ENCODE data around the gene RCAN2. TPM values are rescaled to one million over a fixed set of nuclear protein-coding genes. Genes with fewer than 3 reads are reported as not detected.

RCAN2 gene
- total and polyA plus RNA-seq, 9 of the 15 experiments (the other 6 are each of a cell fraction or from before 2014, with no cell fraction given) = 0.04 TPM; not detected in 8

- BruUV-seq (replicated peaks) = no TSS peak
- Histone ChIP-seq H3K27ac (ENCODE audit: extremely low read depth, low read depth, low read length) (no peak overlapping the region), H3K4me1 (replicated peaks in 1 of 2; ENCODE audit: control insufficient read depth in 2 of 2, insufficient read depth in 2 of 2, low read length in 2 of 2) (peaks cover 0 to 3% of the 10 kb centered on the region in 2 experiments; a peak in 1 of 5 replicates), H3K79me2 (ENCODE audit: control insufficient read depth, insufficient read depth, low read length) (no peaks in the 10 kb centered on the region), H2AFZ (ENCODE audit: low read depth, low read length) (no peak overlapping the region), H3K4me3 (no peak overlapping the region), H3K9me1 (ENCODE audit: control insufficient read depth, insufficient read depth, low read length) (no peaks in the 10 kb centered on the region), H3K36me3 (ENCODE audit: control insufficient read depth, insufficient read depth, low read length) (no peaks in the 10 kb centered on the region), H3K4me2 (ENCODE audit: insufficient read depth, low read length) (no peak overlapping the region), H3K9ac (ENCODE audit: insufficient read depth in 1 of 2, low read depth in 2 of 2, low read length in 2 of 2) (no peak overlapping the region), H3K27me3 (ENCODE audit: control insufficient read depth in 2 of 2, insufficient read depth in 2 of 2, low read length in 2 of 2) (no peaks in the 10 kb centered on the region), H3K9me3 (replicated peaks; ENCODE audit: control insufficient read depth, insufficient read depth, low read depth, low read length) (no peaks in the 10 kb centered on the region), H4K20me1 (replicated peaks; ENCODE audit: control insufficient read depth, insufficient read depth, low read length) (no peaks in the 10 kb centered on the region)
- ATAC-seq = no peak
- FAIRE-seq = no peak
- TF ChIP-seq PHF8 (IDR thresholded peaks at IDR 0.05; ENCODE audit: borderline replicate concordance, low read length) = no peak
- no peak for TF ChIP-seq IRF1 (CRISPR knock-in tag; IDR thresholded peaks at IDR 0.05; ENCODE audit: borderline replicate concordance)
- in situ Hi-C loops (cut with MboI) = no loop called here
- no peak for DNase-seq (ENCODE audit: extremely low read depth in 1 of 4, low spot score in 3 of 4)
- intact Hi-C loops (cut with micrococcal nuclease) = no loop called here
- POLR2A ChIA-PET = no interaction called here
- WGBS (ENCODE audit: insufficient coverage, low coverage, missing lambda C conversion rate) = 2% methylated on average over 21 of the region's 21 CpGs
- CTCF ChIA-PET (ENCODE audit: low intra/inter-chr PET ratio) = no interaction called here
These were observed 165.4 kb downstream of the RCAN2 start for GRCh38 chr6:46325561-46326530.

- H3K36me3 ChIP-seq (ENCODE audit: control insufficient read depth, insufficient read depth, low read length) = no peaks in the 10 kb centered on the region
- intact Hi-C loops (cut with micrococcal nuclease) (no loop called here), in situ Hi-C loops (cut with MboI) (no loop called here)
- no peak overlapping the region for H3K27ac ChIP-seq (ENCODE audit: extremely low read depth, low read depth, low read length)
- 0% methylated on average over 2 of the region's 2 CpGs for WGBS (ENCODE audit: insufficient coverage, low coverage, missing lambda C conversion rate)
- no peaks in the 10 kb centered on the region for H4K20me1 ChIP-seq (replicated peaks; ENCODE audit: control insufficient read depth, insufficient read depth, low read length)
- no peak overlapping the region for H3K4me3 ChIP-seq
- no peak overlapping the region for H3K4me2 ChIP-seq (ENCODE audit: insufficient read depth, low read length)
- BruUV-seq (replicated peaks) = no TSS peak
- H3K4me1 ChIP-seq (replicated peaks in 1 of 2; ENCODE audit: control insufficient read depth in 2 of 2, insufficient read depth in 2 of 2, low read length in 2 of 2) = peaks cover 0 to 3% of the 10 kb centered on the region in 2 experiments; a peak in 1 of 5 replicates
- no peaks in the 10 kb centered on the region for H3K9me3 ChIP-seq (replicated peaks; ENCODE audit: control insufficient read depth, insufficient read depth, low read depth, low read length)
- TF ChIP-seq ZNF133 (CRISPR knock-in tag; IDR thresholded peaks at IDR 0.05) = no peak
- POLR2A ChIA-PET = no interaction called here
- no peaks in the 10 kb centered on the region for H3K27me3 ChIP-seq (ENCODE audit: control insufficient read depth in 2 of 2, insufficient read depth in 2 of 2, low read length in 2 of 2)
- CTCF ChIA-PET (ENCODE audit: low intra/inter-chr PET ratio) = no interaction called here
- ATAC-seq = no peak
- H3K9ac ChIP-seq (ENCODE audit: insufficient read depth in 1 of 2, low read depth in 2 of 2, low read length in 2 of 2) = no peak overlapping the region
- no peak for DNase-seq (ENCODE audit: extremely low read depth in 1 of 4, low spot score in 3 of 4)
- H3K79me2 ChIP-seq (ENCODE audit: control insufficient read depth, insufficient read depth, low read length) = no peaks in the 10 kb centered on the region
- H3K9me1 ChIP-seq (ENCODE audit: control insufficient read depth, insufficient read depth, low read length) = no peaks in the 10 kb centered on the region
- H2AFZ ChIP-seq (ENCODE audit: low read depth, low read length) = no peak overlapping the region
- no peak for FAIRE-seq
These were observed 166.5 kb downstream of the RCAN2 start for GRCh38 chr6:46324706-46325105.

Data from K562 (cell line).